Astrocyte of the spinal cord (primary cell): ENCODE data around the gene RBBP8NL.
A peak's percentile ranks its signal among the peaks of the same experiment; 100 is the strongest.

Experiments used
- DNase-seq: peaks from one replicate; pipeline ENCODE4 v3.0.0; 2011; ENCODE audit warnings: low read depth, low spot score
- H3K4me3 ChIP-seq: 2 replicates; pipeline ENCODE4 v1.5.1; 2011; ENCODE audit warnings: low read depth, mild to moderate bottlenecking, low read length, moderate library complexity
- in situ Hi-C: cut with HindIII; loops from 2 replicates; pipeline ENCODE4 v1.10.0; 2017; ENCODE audit warnings: low sequenced_read_pairs
- TF ChIP-seq, protein P1 (sequence below): IDR thresholded peaks from 2 replicates; pipeline ENCODE4 v1.5.1; 2012; ENCODE audit warnings: low read depth, mild to moderate bottlenecking, low read length, inconsistent platforms

Gene RBBP8NL

DNA sequence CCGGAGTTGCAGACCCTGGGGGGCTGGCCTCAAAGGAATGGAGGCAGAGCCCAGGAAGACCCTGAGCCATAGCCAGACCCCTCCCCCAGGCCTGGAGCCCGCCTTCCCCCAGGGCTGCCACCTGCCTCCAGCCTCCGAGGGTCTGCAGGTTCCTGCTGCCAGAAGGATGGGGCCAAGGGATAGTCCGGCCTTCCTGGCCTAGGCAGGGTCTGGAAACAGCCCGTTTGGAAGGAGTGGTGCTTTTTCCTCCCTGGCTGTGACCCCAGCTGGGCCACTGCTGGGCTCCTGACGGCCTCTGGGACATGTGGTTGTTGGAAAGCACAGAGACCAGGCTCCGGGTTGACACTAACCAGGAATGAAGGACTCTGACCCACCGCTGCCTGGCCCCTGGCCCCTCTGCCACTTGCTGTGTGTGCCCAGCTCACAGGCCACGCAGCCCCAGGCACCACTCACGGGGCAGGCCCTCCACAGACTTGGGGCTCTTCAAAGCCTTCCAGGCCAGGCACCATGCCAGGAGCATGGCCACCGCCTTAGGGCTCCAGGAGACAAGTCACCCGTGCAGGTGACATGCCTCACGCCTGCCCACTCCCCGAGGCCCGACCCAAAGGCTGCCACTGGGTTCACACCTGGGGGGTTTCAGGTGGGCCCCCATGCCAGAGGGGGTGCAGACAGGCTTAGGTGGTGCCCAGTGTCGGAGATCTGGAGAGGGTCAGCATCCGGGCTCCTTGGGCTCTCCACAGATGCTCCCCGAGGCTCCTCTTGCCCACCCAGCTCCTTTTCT, 56.3 kb downstream of the RBBP8NL start:
- H3K4me3 ChIP-seq, result no peak overlapping the region

DNA sequence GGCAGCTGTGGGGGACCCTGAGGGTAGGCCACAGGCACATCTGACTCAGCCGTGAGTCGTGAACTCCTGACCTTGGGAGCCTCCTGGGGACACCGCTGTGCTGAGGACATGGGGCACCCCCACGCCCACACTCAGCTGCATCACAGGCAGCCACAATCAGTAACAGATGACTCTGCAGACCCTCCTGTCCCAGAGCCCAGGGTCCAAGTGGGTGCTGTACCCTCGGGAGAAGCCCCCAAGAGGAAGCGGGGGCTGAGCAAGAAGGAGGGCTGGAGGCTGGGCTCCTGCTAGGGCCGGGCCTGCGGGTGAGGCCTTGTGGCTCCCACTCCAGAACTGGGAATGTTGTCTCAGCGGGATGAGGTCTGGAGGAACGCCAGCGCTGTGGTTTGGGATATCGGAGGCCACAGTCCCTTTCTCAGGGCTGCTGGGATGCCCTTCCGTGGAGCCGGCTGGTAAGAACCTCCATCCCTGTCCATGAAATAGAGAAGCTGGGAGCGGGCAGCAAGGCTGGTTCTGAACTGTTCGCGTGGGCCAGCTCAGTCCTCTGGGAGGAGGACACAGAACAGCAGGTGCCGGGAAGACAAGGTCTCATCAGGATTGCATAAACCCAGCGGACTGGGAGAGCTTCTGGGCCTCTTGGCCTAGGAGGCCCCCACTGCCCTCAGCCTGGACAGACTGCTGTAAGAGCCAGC, 57.1 kb downstream of the RBBP8NL start:
- TF ChIP-seq, protein P1, sequence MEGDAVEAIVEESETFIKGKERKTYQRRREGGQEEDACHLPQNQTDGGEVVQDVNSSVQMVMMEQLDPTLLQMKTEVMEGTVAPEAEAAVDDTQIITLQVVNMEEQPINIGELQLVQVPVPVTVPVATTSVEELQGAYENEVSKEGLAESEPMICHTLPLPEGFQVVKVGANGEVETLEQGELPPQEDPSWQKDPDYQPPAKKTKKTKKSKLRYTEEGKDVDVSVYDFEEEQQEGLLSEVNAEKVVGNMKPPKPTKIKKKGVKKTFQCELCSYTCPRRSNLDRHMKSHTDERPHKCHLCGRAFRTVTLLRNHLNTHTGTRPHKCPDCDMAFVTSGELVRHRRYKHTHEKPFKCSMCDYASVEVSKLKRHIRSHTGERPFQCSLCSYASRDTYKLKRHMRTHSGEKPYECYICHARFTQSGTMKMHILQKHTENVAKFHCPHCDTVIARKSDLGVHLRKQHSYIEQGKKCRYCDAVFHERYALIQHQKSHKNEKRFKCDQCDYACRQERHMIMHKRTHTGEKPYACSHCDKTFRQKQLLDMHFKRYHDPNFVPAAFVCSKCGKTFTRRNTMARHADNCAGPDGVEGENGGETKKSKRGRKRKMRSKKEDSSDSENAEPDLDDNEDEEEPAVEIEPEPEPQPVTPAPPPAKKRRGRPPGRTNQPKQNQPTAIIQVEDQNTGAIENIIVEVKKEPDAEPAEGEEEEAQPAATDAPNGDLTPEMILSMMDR, result no peak
- DNase-seq, result peak; percentile 78
- H3K4me3 ChIP-seq, result no peak overlapping the region
- in situ Hi-C loops, result no loop called here

More for the DNA sequence above, 56.3 kb downstream of the RBBP8NL start:
- no peak for DNase-seq
- in situ Hi-C loops, result no loop called here
- TF ChIP-seq, protein P1, result no peak

GRCh38 chr20:62369815-62370114, 57.6 kb downstream of the RBBP8NL start:
- no peak overlapping the region for H3K4me3 ChIP-seq
- in situ Hi-C loops, result no loop called here
- no peak for DNase-seq
- TF ChIP-seq, protein P1, result no peak

GRCh38 chr20:62368976-62369814, 58.1 kb downstream of the RBBP8NL start:
- in situ Hi-C loops, result no loop called here
- H3K4me3 ChIP-seq, result no peak overlapping the region
- peak; percentile 57 for DNase-seq
- TF ChIP-seq, protein P1, result peak; percentile 53

DNA sequence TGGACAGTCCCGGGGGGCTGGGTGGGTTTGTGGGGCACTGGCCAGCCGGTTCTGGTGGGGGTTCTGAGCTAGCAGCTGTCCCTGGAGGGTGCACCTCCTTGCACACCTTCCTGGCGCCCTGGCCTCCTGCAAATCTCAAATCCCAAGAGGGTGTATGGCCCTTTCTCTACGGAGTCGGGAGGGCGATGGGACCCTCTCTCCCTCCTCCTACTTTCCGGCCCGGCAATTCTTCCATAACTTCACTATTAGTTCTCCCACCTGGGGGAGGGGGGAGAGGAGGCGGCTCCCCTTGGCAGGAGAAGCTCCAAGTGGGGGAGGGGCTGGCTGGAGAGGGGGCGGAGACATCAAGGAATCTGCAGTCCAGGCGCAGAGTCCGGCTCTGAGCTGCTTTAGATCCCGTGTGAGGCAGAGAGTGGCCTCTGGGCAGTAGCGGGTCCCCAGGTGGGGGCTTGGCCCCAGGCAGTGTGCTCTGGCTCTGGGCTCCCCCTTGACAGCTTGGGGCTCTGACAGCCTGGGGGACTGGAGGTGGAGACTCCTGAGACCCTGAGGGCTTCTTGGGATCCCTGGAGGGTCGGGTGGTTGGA, 58.9 kb downstream of the RBBP8NL start:
- no peak for DNase-seq
- no peak overlapping the region for H3K4me3 ChIP-seq
- in situ Hi-C loops, result no loop called here
- TF ChIP-seq, protein P1, result no peak
